ENCODE results near the gene FAAP20. TPM values are rescaled to one million over a fixed set of nuclear protein-coding genes. Genes with fewer than 3 reads are reported as not detected.

FAAP20 gene
- total and polyA plus RNA-seq, 9 of the 15 experiments (the other 6 are each of a cell fraction or from before 2014, with no cell fraction given) = 0.58 to 143 (median 9.9) TPM

DNA sequence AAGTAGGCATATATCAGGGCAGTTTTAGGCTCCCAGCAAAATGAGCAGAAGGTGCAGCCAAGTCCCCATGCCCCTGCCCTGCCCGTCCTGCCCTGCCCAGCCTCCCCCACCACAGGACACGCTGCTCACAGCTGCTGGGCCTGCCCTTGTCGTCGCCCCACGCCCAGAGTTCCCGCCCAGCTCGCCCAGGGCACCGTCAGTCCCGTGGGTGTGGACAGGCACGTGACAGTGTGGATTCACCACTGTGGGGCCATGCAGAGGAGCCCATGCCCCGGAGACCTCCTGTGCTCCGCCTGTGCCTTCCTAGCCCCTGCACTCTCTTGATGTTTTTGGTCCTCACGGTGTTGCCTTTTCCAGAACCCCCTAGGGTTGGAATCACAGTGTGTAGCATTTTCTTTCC is 7.0 kb downstream of the FAAP20 start:
- Histone ChIP-seq H3K4me1 (replicated peaks in 1 of 2; ENCODE audit: control insufficient read depth in 2 of 2, insufficient read depth in 2 of 2, low read length in 2 of 2) (peaks cover 21 to 70% of the 10 kb centered on the region in 2 experiments), H4K20me1 (replicated peaks; ENCODE audit: control insufficient read depth, insufficient read depth, low read length) (no peaks in the 10 kb centered on the region), H3K9ac (ENCODE audit: insufficient read depth in 1 of 2, low read depth in 2 of 2, low read length in 2 of 2) (peak overlapping the region in 1 of 2 experiments; percentile 41; a peak in 2 of 4 replicates), H3K9me1 (ENCODE audit: control insufficient read depth, insufficient read depth, low read length) (no peaks in the 10 kb centered on the region), H2AFZ (ENCODE audit: low read depth, low read length) (no peak overlapping the region), H3K79me2 (ENCODE audit: control insufficient read depth, insufficient read depth, low read length) (peaks cover 23% of the 10 kb centered on the region), H3K4me3 (no peak overlapping the region), H3K27ac (ENCODE audit: extremely low read depth, low read depth, low read length) (no peak overlapping the region), H3K4me2 (ENCODE audit: insufficient read depth, low read length) (no peak overlapping the region), H3K27me3 (ENCODE audit: control insufficient read depth in 2 of 2, insufficient read depth in 2 of 2, low read length in 2 of 2) (no peaks in the 10 kb centered on the region), H3K36me3 (ENCODE audit: control insufficient read depth, insufficient read depth, low read length) (peaks cover 22% of the 10 kb centered on the region), H3K9me3 (replicated peaks; ENCODE audit: control insufficient read depth, insufficient read depth, low read depth, low read length) (no peaks in the 10 kb centered on the region)
- ChIA-PET CTCF (ENCODE audit: low intra/inter-chr PET ratio) (no interaction called here), POLR2A (interaction anchor here (0.6 to 1.6 kb wide), 2 partner anchors 13 to 264 kb away, joined by 3 to 8 read pairs; no protein-coding TSS in a partner anchor)
- DNase-seq (ENCODE audit: extremely low read depth in 1 of 4, low spot score in 3 of 4) (no peak), FAIRE-seq (no peak), ATAC-seq (no peak)
- no peak for TF ChIP-seq PTRF (tag; IDR thresholded peaks at IDR 0.05)
- peak; percentile 26 for TF ChIP-seq HMGN3 (IDR thresholded peaks at IDR 0.05; ENCODE audit: borderline replicate concordance, extremely low read depth, insufficient read length, low read depth, low read length)
- TF ChIP-seq TAF1 (IDR thresholded peaks at IDR 0.05; ENCODE audit: control insufficient read depth, extremely low read depth, insufficient read depth, low read length, severe bottlenecking) = no peak
- peak; percentile 52 for TF ChIP-seq POLR2G (IDR thresholded peaks at IDR 0.05; ENCODE audit: low read depth, low read length)
- in situ Hi-C loops (cut with MboI) = loop anchor here (25.0 kb wide), 1 partner anchor 350 kb away; the partner anchor contains the start of genes HES5 and PANK4
- intact Hi-C loops (cut with micrococcal nuclease) = no loop called here
- no TSS peak for BruUV-seq (replicated peaks)
- WGBS (ENCODE audit: insufficient coverage, low coverage, missing lambda C conversion rate) = 79% methylated on average over 13 of the region's 13 CpGs

DNA sequence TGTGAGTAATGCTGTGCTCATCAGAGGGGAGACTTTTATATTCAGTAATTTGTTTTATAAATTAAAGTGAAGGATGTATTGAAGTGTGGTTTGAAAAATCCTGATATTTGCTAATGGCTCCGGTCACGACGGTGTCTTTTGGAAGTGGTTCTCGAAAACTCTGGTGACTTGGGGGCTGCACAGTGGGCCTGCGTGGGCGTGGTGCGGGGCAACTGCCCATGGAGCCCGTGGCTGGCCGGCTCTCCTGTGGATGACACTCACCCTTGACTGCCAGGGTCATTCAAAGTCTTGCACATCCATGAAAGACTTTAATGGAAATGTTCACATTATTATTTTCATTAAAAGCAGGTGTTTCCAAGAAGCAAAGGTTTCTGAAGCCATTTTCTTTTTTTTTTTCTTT is 7.7 kb downstream of the FAAP20 start:
- intact Hi-C loops (cut with micrococcal nuclease) = no loop called here
- Histone ChIP-seq H4K20me1 (replicated peaks; ENCODE audit: control insufficient read depth, insufficient read depth, low read length) (no peaks in the 10 kb centered on the region), H3K4me1 (replicated peaks in 1 of 2; ENCODE audit: control insufficient read depth in 2 of 2, insufficient read depth in 2 of 2, low read length in 2 of 2) (peaks cover 16 to 69% of the 10 kb centered on the region in 2 experiments), H2AFZ (ENCODE audit: low read depth, low read length) (no peak overlapping the region), H3K4me3 (no peak overlapping the region), H3K9ac (ENCODE audit: insufficient read depth in 1 of 2, low read depth in 2 of 2, low read length in 2 of 2) (peak overlapping the region in 1 of 2 experiments; percentile 68; a peak in 1 of 4 replicates), H3K27me3 (ENCODE audit: control insufficient read depth in 2 of 2, insufficient read depth in 2 of 2, low read length in 2 of 2) (no peaks in the 10 kb centered on the region), H3K9me1 (ENCODE audit: control insufficient read depth, insufficient read depth, low read length) (no peaks in the 10 kb centered on the region), H3K9me3 (replicated peaks; ENCODE audit: control insufficient read depth, insufficient read depth, low read depth, low read length) (no peaks in the 10 kb centered on the region), H3K36me3 (ENCODE audit: control insufficient read depth, insufficient read depth, low read length) (peaks cover 15% of the 10 kb centered on the region), H3K4me2 (ENCODE audit: insufficient read depth, low read length) (no peak overlapping the region), H3K27ac (ENCODE audit: extremely low read depth, low read depth, low read length) (no peak overlapping the region), H3K79me2 (ENCODE audit: control insufficient read depth, insufficient read depth, low read length) (peaks cover 16% of the 10 kb centered on the region)
- no TSS peak for BruUV-seq (replicated peaks)
- in situ Hi-C loops (cut with MboI) = loop anchor here (25.0 kb wide), 1 partner anchor 350 kb away; the partner anchor contains the start of genes HES5 and PANK4
- FAIRE-seq (no peak), ATAC-seq (no peak), DNase-seq (ENCODE audit: extremely low read depth in 1 of 4, low spot score in 3 of 4) (no peak)
- ChIA-PET CTCF (ENCODE audit: low intra/inter-chr PET ratio) (no interaction called here), POLR2A (interaction anchor here (0.6 to 1.6 kb wide), 3 partner anchors 12 to 263 kb away, joined by 3 to 8 read pairs (median 3); no protein-coding TSS in a partner anchor)
- 79% methylated on average over 9 of the region's 9 CpGs for WGBS (ENCODE audit: insufficient coverage, low coverage, missing lambda C conversion rate)
- no peak for TF ChIP-seq SUPT5H (IDR thresholded peaks at IDR 0.05)
- TF ChIP-seq FOXM1 (IDR thresholded peaks at IDR 0.05; ENCODE audit: low read depth) = no peak
- no peak for TF ChIP-seq FOXM1 (CRISPR knock-in tag; IDR thresholded peaks at IDR 0.05; ENCODE audit: low read depth)
- TF ChIP-seq SREBF2 (CRISPR knock-in tag; IDR thresholded peaks at IDR 0.05) = no peak
- no peak for TF ChIP-seq MAFK (IDR thresholded peaks at IDR 0.05; ENCODE audit: low read length)
- TF ChIP-seq PHB (CRISPR knock-in tag; IDR thresholded peaks at IDR 0.05) = no peak
- no peak for TF ChIP-seq HDAC2 (IDR thresholded peaks at IDR 0.05)
- no peak for TF ChIP-seq CHCHD3 (CRISPR knock-in tag; IDR thresholded peaks at IDR 0.05)
- TF ChIP-seq, protein P1, sequence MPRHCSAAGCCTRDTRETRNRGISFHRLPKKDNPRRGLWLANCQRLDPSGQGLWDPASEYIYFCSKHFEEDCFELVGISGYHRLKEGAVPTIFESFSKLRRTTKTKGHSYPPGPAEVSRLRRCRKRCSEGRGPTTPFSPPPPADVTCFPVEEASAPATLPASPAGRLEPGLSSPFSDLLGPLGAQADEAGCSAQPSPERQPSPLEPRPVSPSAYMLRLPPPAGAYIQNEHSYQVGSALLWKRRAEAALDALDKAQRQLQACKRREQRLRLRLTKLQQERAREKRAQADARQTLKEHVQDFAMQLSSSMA (CRISPR knock-in tag; IDR thresholded peaks at IDR 0.05) = no peak
- TF ChIP-seq ZFP36 (IDR thresholded peaks at IDR 0.05; ENCODE audit: low read depth, low read length, partially characterized antibody) = no peak
- no peak for TF ChIP-seq TSC22D4 (tag; IDR thresholded peaks at IDR 0.05)
- TF ChIP-seq SIX5 (IDR thresholded peaks at IDR 0.05; ENCODE audit: borderline replicate concordance in 1 of 2, insufficient read depth in 1 of 2, low read depth in 1 of 2, low read length in 2 of 2) = no peak
- TF ChIP-seq ZNF217 (CRISPR knock-in tag; IDR thresholded peaks at IDR 0.05) = no peak
- TF ChIP-seq MCM2 (IDR thresholded peaks at IDR 0.05; ENCODE audit: low read depth) = no peak
- no peak for TF ChIP-seq ZNF121 (CRISPR knock-in tag; conservative IDR thresholded peaks at IDR 0.05)
